Activated CD8-positive, alpha-beta memory T cell treated with anti-CD3 and anti-CD28 coated beads, Interleukin-2, amount 50 U/mL, for 48 hours (primary cell): ENCODE results near the gene TLE3.
"Not testable (repeated sequence)": the region's sequence is repeated elsewhere in the genome, so short reads cannot be mapped to it uniquely, and the experiment has no call there.

Source experiments
- DNase-seq: peaks from one replicate; pipeline ENCODE4 v3.0.0-alpha.2; 2020

Gene TLE3

GRCh38 chr15:70097321-70098152 is at the start of gene TLE3:
Gene TLE3, minus strand, starts transcription at chr15:70097917. Its CDS starts 1,119 bp downstream, at chr15:70096798.
- DNase-seq: peak; percentile 98

GRCh38 chr15:70147178-70147760 is 49.6 kb upstream of the TLE3 start:
- DNase-seq: no peak

GRCh38 chr15:70146771-70147170 is 49.1 kb upstream of the TLE3 start:
- no peak for DNase-seq

- no peak for DNase-seq
Observed at GRCh38 chr15:70146162-70146561, 48.4 kb upstream of the TLE3 start.

GRCh38 chr15:70145261-70145660 is 47.5 kb upstream of the TLE3 start:
- no peak for DNase-seq

- DNase-seq: peak; percentile 69
Observed at GRCh38 chr15:70142322-70143191, 44.8 kb upstream of the TLE3 start.

GRCh38 chr15:70142072-70142321 is 44.3 kb upstream of the TLE3 start:
- DNase-seq: no peak

GRCh38 chr15:70141376-70142071 is 43.8 kb upstream of the TLE3 start:
- DNase-seq: no peak

- DNase-seq: no peak
Observed at GRCh38 chr15:70140543-70141375, 43.0 kb upstream of the TLE3 start.

GRCh38 chr15:70140025-70140542 is 42.4 kb upstream of the TLE3 start:
- no peak for DNase-seq

GRCh38 chr15:70137967-70138366 is 40.2 kb upstream of the TLE3 start:
- DNase-seq: no peak

GRCh38 chr15:70137021-70137420 is 39.3 kb upstream of the TLE3 start:
- not testable (repeated sequence) for DNase-seq

- no peak for DNase-seq
Observed at GRCh38 chr15:70133781-70134421, 36.2 kb upstream of the TLE3 start.

- no peak for DNase-seq
Observed at GRCh38 chr15:70133296-70133695, 35.6 kb upstream of the TLE3 start.

- no peak for DNase-seq
Observed at GRCh38 chr15:70132571-70132970, 34.9 kb upstream of the TLE3 start.

GRCh38 chr15:70132139-70132538 is 34.4 kb upstream of the TLE3 start:
- DNase-seq: no peak

- no peak for DNase-seq
Observed at GRCh38 chr15:70128414-70129140, 30.9 kb upstream of the TLE3 start.

- DNase-seq: no peak
Observed at GRCh38 chr15:70127770-70128413, 30.2 kb upstream of the TLE3 start.

- no peak for DNase-seq
Observed at GRCh38 chr15:70127288-70127746, 29.6 kb upstream of the TLE3 start.

GRCh38 chr15:70126362-70126761 is 28.6 kb upstream of the TLE3 start:
- DNase-seq: no peak
